PC-9 (cell line): ENCODE measurements around the gene PHACTR1. TPM values are rescaled to one million over a fixed set of nuclear protein-coding genes. Genes with fewer than 3 reads are reported as not detected.

Experiments
- BruUV-seq: library from RNA; stranded (reverse); fragments of 400-500 nt; replicated peaks from 2 replicates; lab custom pipeline; 2021; lab: Mats Ljungman, UMichigan
- CTCF ChIA-PET: fragments of 300-600 bp; sonication (Branson Sonifier 250); formaldehyde crosslinking; loops from one replicate; lab custom pipeline; 2022; ENCODE audit warnings: antibody characterized with exemption; lab: Charles Lee
- POLR2A ChIA-PET: fragments of 300-600 bp; sonication (Branson Sonifier 250); formaldehyde crosslinking; loops from one replicate; lab custom pipeline; 2022; ENCODE audit warnings: antibody characterized with exemption; ENCODE audit not compliant: unreplicated experiment; lab: Charles Lee
- DNase-seq, 2 experiments: peaks; one replicate each; pipeline versions ENCODE4 v3.0.0 to v3.0.0-alpha.2; 2015 to 2022; ENCODE audit warnings: mixed read lengths in 1 of 2
- H2AFZ ChIP-seq: fragments of 200-600 bp; sonication (generic); 2 replicates; pipeline ENCODE4 v1.8.1; 2017; ENCODE audit warnings: antibody characterized with exemption
- H3F3A ChIP-seq: fragments of 200-600 bp; sonication (generic); 2 replicates; pipeline ENCODE4 v1.8.1; 2017; ENCODE audit warnings: antibody characterized with exemption, mild to moderate bottlenecking, low read depth; ENCODE audit not compliant: insufficient read depth
- H3K27ac ChIP-seq: fragments of 200-600 bp; sonication (generic); 2 replicates; pipeline ENCODE4 v1.6.1; 2016; ENCODE audit warnings: mixed run types
- H3K27me3 ChIP-seq: fragments of 200-600 bp; sonication (generic); 2 replicates; pipeline ENCODE4 v1.6.1; 2016; ENCODE audit warnings: low read depth, mixed run types; ENCODE audit not compliant: insufficient read depth
- H3K36me3 ChIP-seq: fragments of 200-600 bp; sonication (generic); 2 replicates; pipeline ENCODE4 v1.6.1; 2016; ENCODE audit warnings: low read depth, mixed run types
- H3K4me1 ChIP-seq: fragments of 200-600 bp; sonication (generic); replicated peaks from 2 replicates; pipeline ENCODE4 v1.6.1; 2016; ENCODE audit warnings: mixed run types; ENCODE audit not compliant: insufficient read depth
- H3K4me2 ChIP-seq: fragments of 200-600 bp; sonication (generic); 2 replicates; pipeline ENCODE4 v1.6.1; 2017; ENCODE audit warnings: mixed run types
- H3K4me3 ChIP-seq: fragments of 200-600 bp; sonication (generic); 2 replicates; pipeline ENCODE4 v1.6.1; 2016; ENCODE audit warnings: mixed run types
- H3K79me2 ChIP-seq: fragments of 200-600 bp; sonication (generic); 2 replicates; pipeline ENCODE4 v1.6.1; 2017; ENCODE audit warnings: low read depth, mixed run types
- H3K9me2 ChIP-seq: fragments of 200-600 bp; sonication (generic); 2 replicates; pipeline ENCODE4 v1.8.1; 2017; ENCODE audit warnings: mild to moderate bottlenecking; ENCODE audit not compliant: insufficient read depth
- H3K9me3 ChIP-seq: fragments of 200-600 bp; sonication (generic); 2 replicates; pipeline ENCODE4 v1.8.1; 2016; ENCODE audit warnings: low read depth; ENCODE audit not compliant: insufficient read depth
- H4K20me1 ChIP-seq: fragments of 200-600 bp; sonication (generic); 2 replicates; pipeline ENCODE4 v1.8.1; 2017; ENCODE audit not compliant: insufficient read depth
- CTCF ChIP-seq: fragments of 200-600 bp; sonication (generic); conservative IDR thresholded peaks from 2 replicates; pipeline ENCODE4 v1.6.1; 2017; ENCODE audit warnings: mixed run types, antibody characterized with exemption, mild to moderate bottlenecking, moderate library complexity
- EZH2 ChIP-seq: fragments of 200-600 bp; sonication (generic); IDR thresholded peaks from 2 replicates; pipeline ENCODE4 v1.8.0; 2017; ENCODE audit warnings: antibody characterized with exemption, low read depth
- intact Hi-C: fragments of 100-400 bp; cut with micrococcal nuclease; formaldehyde crosslinking; loops from one replicate; pipeline ENCODE4 v1.10.0; 2022; ENCODE audit not compliant: unreplicated experiment
- total RNA-seq: library from RNA; stranded (reverse); gene quantifications from 2 replicates; pipeline ENCODE4 v1.2.3, GENCODE V29; 2021

PHACTR1 gene
- total RNA-seq, 1 experiment from 2014 or later: not detected

- Histone ChIP-seq H3K4me3 (no peak overlapping the region), H3K27ac (no peak overlapping the region), H3K79me2 (no peaks in the 10 kb centered on the region), H3K4me2 (no peak overlapping the region), H4K20me1 (no peaks in the 10 kb centered on the region), H3K4me1 (no peaks in the 10 kb centered on the region), H3K9me2 (0 out of 2 replicates have a peak, but pooled peaks cover 7% of the 10 kb centered on the region), H2AFZ (no peak overlapping the region), H3F3A (no peaks in the 10 kb centered on the region), H3K9me3 (no peaks in the 10 kb centered on the region), H3K36me3 (no peaks in the 10 kb centered on the region), H3K27me3 (peaks cover 18% of the 10 kb centered on the region; the same call in 1 of the 2 replicates)
- POLR2A ChIA-PET: no interaction called here
- CTCF ChIA-PET: no interaction called here
- DNase-seq: no peak
- intact Hi-C loops: no loop called here
- BruUV-seq: no TSS peak
- TF ChIP-seq EZH2 (no peak), CTCF (no peak)
Measured at GRCh38 chr6:13141387-13141786, 424.8 kb downstream of the PHACTR1 start.

- Histone ChIP-seq H3K4me1 (no peaks in the 10 kb centered on the region), H2AFZ (no peak overlapping the region), H3K4me2 (no peak overlapping the region), H3K9me3 (no peaks in the 10 kb centered on the region), H3K27me3 (0 out of 2 replicates have a peak, but pooled peaks cover 6% of the 10 kb centered on the region), H3K4me3 (no peak overlapping the region), H3F3A (no peaks in the 10 kb centered on the region), H3K36me3 (no peaks in the 10 kb centered on the region), H3K9me2 (0 out of 2 replicates have a peak, but pooled peaks cover 7% of the 10 kb centered on the region), H4K20me1 (no peaks in the 10 kb centered on the region), H3K79me2 (no peaks in the 10 kb centered on the region), H3K27ac (no peak overlapping the region)
- ChIA-PET POLR2A (interaction anchor here (0.7 kb wide), 1 partner anchor 830 kb away, joined by 4 read pairs; no protein-coding TSS in a partner anchor), CTCF (no interaction called here)
- no peak for DNase-seq
- intact Hi-C loops: no loop called here
- TF ChIP-seq EZH2: no peak
- no peak for TF ChIP-seq CTCF
- no TSS peak for BruUV-seq
Measured at GRCh38 chr6:13142611-13143010, 426.0 kb downstream of the PHACTR1 start.

- Histone ChIP-seq H3F3A (no peaks in the 10 kb centered on the region), H3K9me3 (no peaks in the 10 kb centered on the region), H3K36me3 (no peaks in the 10 kb centered on the region), H3K4me1 (no peaks in the 10 kb centered on the region), H3K79me2 (no peaks in the 10 kb centered on the region), H3K9me2 (0 out of 2 replicates have a peak, but pooled peaks cover 3% of the 10 kb centered on the region), H3K4me3 (no peak overlapping the region), H3K27me3 (no peaks in the 10 kb centered on the region), H2AFZ (no peak overlapping the region), H3K4me2 (no peak overlapping the region), H4K20me1 (no peaks in the 10 kb centered on the region), H3K27ac (no peak overlapping the region)
- ChIA-PET CTCF (no interaction called here), POLR2A (no interaction called here)
- TF ChIP-seq CTCF (no peak), EZH2 (no peak)
- intact Hi-C loops: no loop called here
- no TSS peak for BruUV-seq
- no peak for DNase-seq
Measured at GRCh38 chr6:13146442-13146841, 429.9 kb downstream of the PHACTR1 start.
